MCF 10A (cell line): ENCODE data around the gene UCK1. TPM values are rescaled to one million over a fixed set of nuclear protein-coding genes. Genes with fewer than 3 reads are reported as not detected.

Experiments used
- BruUV-seq: library from RNA; stranded (reverse); fragments of 400-500 nt; replicated peaks from 2 replicates; lab custom pipeline; 2021; lab: Mats Ljungman, UMichigan
- CTCF ChIA-PET: fragments of 300-600 bp; sonication (Branson Sonifier 250); formaldehyde crosslinking; extraction: SDS; loops from one replicate; lab custom pipeline; 2021; ENCODE audit warnings: antibody characterized with exemption, inconsistent platforms; lab: Yijun Ruan, JAX
- POLR2A ChIA-PET: fragments of 300-600, 350-650 bp; sonication (Branson Sonifier 250); formaldehyde crosslinking; extraction: SDS; loops from one replicate; lab custom pipeline; 2020; ENCODE audit warnings: antibody characterized with exemption, inconsistent platforms; lab: Yijun Ruan, JAX
- DNase-seq: peaks from one replicate; pipeline ENCODE4 v3.0.0-alpha.2; 2018; ENCODE audit not compliant: unreplicated experiment
- H3K27ac Mint-ChIP-seq: one replicate; pipeline ENCODE4 v1.8.0; 2022; ENCODE audit warnings: mild to moderate bottlenecking, low read depth, mixed read lengths; ENCODE audit not compliant: unreplicated experiment
- H3K27me3 Mint-ChIP-seq: one replicate; pipeline ENCODE4 v1.8.0; 2022; ENCODE audit warnings: mixed read lengths; ENCODE audit not compliant: insufficient read depth, unreplicated experiment
- H3K36me3 Mint-ChIP-seq: one replicate; pipeline ENCODE4 v1.8.0; 2022; ENCODE audit warnings: mild to moderate bottlenecking, moderate library complexity, mixed read lengths; ENCODE audit not compliant: insufficient read depth, unreplicated experiment
- H3K4me1 Mint-ChIP-seq: one replicate; pipeline ENCODE4 v1.8.0; 2022; ENCODE audit warnings: mixed read lengths; ENCODE audit not compliant: insufficient read depth, unreplicated experiment
- H3K4me3 Mint-ChIP-seq: one replicate; pipeline ENCODE4 v1.8.0; 2022; ENCODE audit warnings: mild to moderate bottlenecking, moderate library complexity, mixed read lengths; ENCODE audit not compliant: unreplicated experiment
- H3K9me3 Mint-ChIP-seq: one replicate; pipeline ENCODE4 v1.8.0; 2022; ENCODE audit warnings: mixed read lengths; ENCODE audit not compliant: unreplicated experiment
- CTCF ChIP-seq: fragments of 200-600 bp; IDR thresholded peaks from one replicate; pipeline ENCODE4 v1.8.0; 2022; ENCODE audit warnings: antibody characterized with exemption, mild to moderate bottlenecking; ENCODE audit not compliant: unreplicated experiment
- intact Hi-C: fragments of 100-400 bp; cut with micrococcal nuclease; formaldehyde crosslinking; loops from 2 replicates; pipeline ENCODE4 v1.14.1; 2022
- total RNA-seq: library from RNA; stranded (reverse); gene quantifications from 2 replicates; pipeline ENCODE4 v1.2.3, GENCODE V29; 2022

Gene UCK1
- total RNA-seq, 1 experiment from 2014 or later: 20.0 TPM

DNA sequence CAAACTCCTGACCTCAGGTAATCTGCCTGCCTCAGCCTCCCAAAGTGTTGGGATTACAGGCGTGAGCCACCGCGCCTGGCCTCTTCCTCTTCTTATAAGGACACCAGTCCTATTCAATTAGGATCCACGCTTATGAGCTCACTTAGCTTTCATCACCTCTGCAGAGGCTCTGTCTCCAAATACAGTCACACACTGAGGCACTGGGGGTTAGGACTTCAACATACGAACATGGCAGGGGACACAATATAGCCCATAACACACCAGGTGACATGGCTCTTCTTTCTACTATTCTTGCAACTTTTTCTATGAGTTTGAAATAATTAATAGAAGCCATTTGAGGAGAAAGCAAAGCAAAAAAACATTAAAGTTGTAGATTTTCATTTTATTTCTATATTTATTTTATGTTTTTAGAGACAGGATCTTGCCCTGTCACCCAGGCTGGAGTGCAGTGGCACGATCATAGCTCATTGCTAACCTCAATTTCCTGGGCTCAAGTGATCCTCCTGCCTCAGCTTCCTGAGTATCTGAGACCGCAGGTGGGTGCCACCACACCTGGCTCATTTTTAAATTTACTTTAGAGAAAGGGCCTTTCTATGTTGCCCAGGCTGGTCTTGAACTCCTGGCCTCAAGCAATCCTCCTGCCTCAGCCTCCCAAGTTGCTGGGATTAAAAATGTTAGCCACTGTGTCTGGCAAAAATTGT, 8.3 kb upstream of the UCK1 start:
- H3K27ac Mint-ChIP-seq: no peak overlapping the region
- no peaks in the 10 kb centered on the region for H3K27me3 Mint-ChIP-seq
- no TSS peak for BruUV-seq
- TF ChIP-seq CTCF: no peak
- intact Hi-C loops: no loop called here
- CTCF ChIA-PET: interaction anchor here (0.5 kb wide), 1 partner anchor 16 kb away, joined by 3 read pairs; no protein-coding TSS in a partner anchor
- H3K9me3 Mint-ChIP-seq: peaks cover 15% of the 10 kb centered on the region
- no peak overlapping the region for H3K4me3 Mint-ChIP-seq
- H3K36me3 Mint-ChIP-seq: no peaks in the 10 kb centered on the region
- DNase-seq: no peak
- POLR2A ChIA-PET: interaction anchor here (1.1 kb wide), 1 partner anchor 208 kb away, joined by 4 read pairs; no protein-coding TSS in a partner anchor
- no peaks in the 10 kb centered on the region for H3K4me1 Mint-ChIP-seq

- H3K27me3 Mint-ChIP-seq: no peaks in the 10 kb centered on the region
- no peak overlapping the region for H3K27ac Mint-ChIP-seq
- H3K9me3 Mint-ChIP-seq: peaks cover 8% of the 10 kb centered on the region
Observed at GRCh38 chr9:131537946-131538345, 6.9 kb upstream of the UCK1 start.

DNA sequence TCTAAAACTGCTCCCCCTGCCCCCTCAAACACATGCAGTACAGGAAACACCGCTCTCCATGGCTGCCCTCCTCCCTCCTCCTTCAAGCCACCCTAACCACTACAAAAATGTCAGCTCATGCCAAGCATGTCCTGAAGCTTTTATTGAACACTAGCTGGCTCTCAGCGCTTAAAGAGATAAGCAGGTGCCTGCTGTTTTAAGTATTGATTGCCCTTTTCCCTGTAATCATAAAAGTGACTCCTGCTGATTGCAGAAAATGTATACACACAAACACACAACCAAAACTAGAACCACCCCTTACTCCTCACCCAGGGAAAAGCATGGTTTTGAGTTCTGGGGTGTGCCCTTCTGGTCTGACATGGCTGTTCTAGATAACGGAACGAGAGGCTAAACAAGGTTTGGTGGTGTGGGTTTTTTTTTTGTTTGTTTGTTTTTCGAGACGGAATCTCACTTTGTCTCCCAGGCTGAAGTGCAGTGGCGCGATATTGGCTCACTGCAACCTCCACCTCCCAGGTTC, 3.7 kb upstream of the UCK1 start:
- no peak for TF ChIP-seq CTCF
- H3K27ac Mint-ChIP-seq: no peak overlapping the region
- ChIA-PET CTCF (no interaction called here), POLR2A (interaction anchor here (0.6 kb wide), 1 partner anchor 41 kb away, joined by 3 read pairs; no protein-coding TSS in a partner anchor)
- H3K36me3 Mint-ChIP-seq: no peaks in the 10 kb centered on the region
- intact Hi-C loops: no loop called here
- no peaks in the 10 kb centered on the region for H3K4me1 Mint-ChIP-seq
- no peaks in the 10 kb centered on the region for H3K9me3 Mint-ChIP-seq
- DNase-seq: no peak
- no TSS peak for BruUV-seq
- no peak overlapping the region for H3K4me3 Mint-ChIP-seq
- H3K27me3 Mint-ChIP-seq: no peaks in the 10 kb centered on the region

More at GRCh38 chr9:131537946-131538345, 6.9 kb upstream of the UCK1 start:
- no peaks in the 10 kb centered on the region for H3K36me3 Mint-ChIP-seq
- intact Hi-C loops: no loop called here
- no peaks in the 10 kb centered on the region for H3K4me1 Mint-ChIP-seq
- no peak for TF ChIP-seq CTCF
- no peak overlapping the region for H3K4me3 Mint-ChIP-seq
- no TSS peak for BruUV-seq
- DNase-seq: no peak
- ChIA-PET POLR2A (no interaction called here), CTCF (interaction anchor here (0.6 kb wide), 1 partner anchor 126 kb away, joined by 4 read pairs; no protein-coding TSS in a partner anchor)

GRCh38 chr9:131530546-131530919, 530 bp downstream of the UCK1 start:
- CTCF ChIA-PET: interaction anchor here (0.7 to 0.9 kb wide), 2 partner anchors 42 to 1956 kb away, joined by 3 to 4 read pairs; no protein-coding TSS in a partner anchor
- POLR2A ChIA-PET: interaction anchor here (0.6 to 1.0 kb wide), 3 partner anchors 11 to 229 kb away, joined by 3 read pairs; no protein-coding TSS in a partner anchor
- TF ChIP-seq CTCF: no peak

More at GRCh38 chr9:131530546-131530919, 530 bp downstream of the UCK1 start:
- H3K4me3 Mint-ChIP-seq: peak overlapping the region; percentile 73
- H3K9me3 Mint-ChIP-seq: no peaks in the 10 kb centered on the region
- peak; percentile 21 for DNase-seq
- H3K4me1 Mint-ChIP-seq: no peaks in the 10 kb centered on the region
- peaks cover 18% of the 10 kb centered on the region for H3K36me3 Mint-ChIP-seq
- no peaks in the 10 kb centered on the region for H3K27me3 Mint-ChIP-seq
- H3K27ac Mint-ChIP-seq: no peak overlapping the region
- BruUV-seq: no TSS peak
- intact Hi-C loops: no loop called here
